ENCODE data around the gene OR1L4. TPM values are rescaled to one million over a fixed set of nuclear protein-coding genes. Genes with fewer than 3 reads are reported as not detected.

The OR1L4 gene, protein sequence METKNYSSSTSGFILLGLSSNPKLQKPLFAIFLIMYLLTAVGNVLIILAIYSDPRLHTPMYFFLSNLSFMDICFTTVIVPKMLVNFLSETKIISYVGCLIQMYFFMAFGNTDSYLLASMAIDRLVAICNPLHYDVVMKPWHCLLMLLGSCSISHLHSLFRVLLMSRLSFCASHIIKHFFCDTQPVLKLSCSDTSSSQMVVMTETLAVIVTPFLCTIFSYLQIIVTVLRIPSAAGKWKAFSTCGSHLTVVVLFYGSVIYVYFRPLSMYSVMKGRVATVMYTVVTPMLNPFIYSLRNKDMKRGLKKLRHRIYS
- total RNA-seq (2021; fragmentation: NEBNext Ultra II Directional; extraction: Animal tissue kit (Norgen Biotek cat#: 25700)) (not detected in 2 replicates), polyA plus RNA-seq (2011; rRNA removed) (not detected in 2 replicates), polyA minus RNA-seq (2011; rRNA and poly(A)+ RNA removed) (not detected in 2 replicates)
- polyA plus RNA-seq (2011; cell fraction: cytosol; rRNA removed), result not detected
- polyA plus RNA-seq (2011; cell fraction: nucleus; rRNA removed), result not detected
- not detected in 4 replicates for polyA plus RNA-seq (2012, experiment 1 of 2)
- polyA plus RNA-seq (2012, experiment 2 of 2), result not detected
- polyA plus RNA-seq (2013, experiment 1 of 2), result not detected
- polyA plus RNA-seq (2013, experiment 2 of 2), result not detected
- not detected for polyA minus RNA-seq (2011; cell fraction: cytosol; rRNA and poly(A)+ RNA removed)
- polyA minus RNA-seq (2011; cell fraction: nucleus; rRNA and poly(A)+ RNA removed), result not detected
- long read RNA-seq, experiment 1, result 0 reads
- long read RNA-seq, experiment 2, result 0 reads

DNA sequence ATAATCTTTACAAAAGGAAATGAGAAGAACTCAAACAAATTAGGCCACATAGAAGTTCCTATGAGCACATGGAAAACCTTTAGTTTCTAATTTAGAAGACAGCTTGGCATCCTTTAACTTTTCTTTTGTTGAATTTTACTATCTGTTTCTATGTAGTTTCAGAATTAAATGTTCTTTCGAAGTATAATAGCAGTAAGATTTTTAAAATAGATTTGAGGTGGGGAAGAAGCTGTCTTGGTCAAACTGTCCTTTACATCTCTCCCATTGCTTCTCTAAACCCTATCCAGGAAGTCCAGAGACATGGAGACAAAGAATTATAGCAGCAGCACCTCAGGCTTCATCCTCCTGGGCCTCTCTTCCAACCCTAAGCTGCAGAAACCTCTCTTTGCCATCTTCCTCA, at the start of gene OR1L4:
OR1L4 (plus strand) TSS at position 301 of the 400 bp plus-strand sequence; CDS start at position 301, 0 bp downstream.
- DNase-seq (ENCODE audit: low read depth in 1 of 2, low spot score in 2 of 2) (no peak), FAIRE-seq (no peak)
- Histone ChIP-seq H2BK12ac (ENCODE audit: low read depth, low read length) (no peak within 1 kb of the TSS), H3K79me1 (ENCODE audit: low read depth, low read length) (no peaks in the 10 kb centered on the region), H3K4me1 (replicated peaks in 1 of 4; ENCODE audit: control insufficient read depth in 3 of 4, insufficient read depth in 4 of 4, low read length in 3 of 4) (no peaks in the 10 kb centered on the region), H3K56ac (replicated peaks; ENCODE audit: insufficient read length, low read depth, low read length) (no peak within 1 kb of the TSS), H3K23me2 (ENCODE audit: low read depth, low read length) (no peaks in the 10 kb centered on the region), H2BK5ac (ENCODE audit: low read depth, low read length) (no peak within 1 kb of the TSS), H4K91ac (replicated peaks; ENCODE audit: insufficient read length, low read length) (no peak within 1 kb of the TSS), H2BK20ac (ENCODE audit: low read length) (no peak within 1 kb of the TSS), H3K4me3 (ENCODE audit: extremely low read depth in 1 of 4, insufficient read depth in 2 of 4, low read depth in 3 of 4, low read length in 4 of 4) (no peak within 1 kb of the TSS), H3K27me3 (replicated peaks in 1 of 4; ENCODE audit: control insufficient read depth in 3 of 4, extremely low read depth in 1 of 4, insufficient read depth in 3 of 4, low read length in 3 of 4) (no peaks in the 10 kb centered on the region), H4K5ac (ENCODE audit: insufficient read length, low read depth, low read length) (no peak within 1 kb of the TSS), H4K20me1 (replicated peaks in 1 of 2; ENCODE audit: control insufficient read depth in 1 of 2, insufficient read depth in 2 of 2, low read length in 2 of 2) (no peaks in the 10 kb centered on the region), H3K9ac (replicated peaks in 1 of 4; ENCODE audit: extremely low read depth in 1 of 4, low read depth in 3 of 4, low read length in 3 of 4) (no peak within 1 kb of the TSS), H3K36me3 (ENCODE audit: control insufficient read depth in 2 of 4, insufficient read depth in 4 of 4, low read length in 3 of 4) (no peaks in the 10 kb centered on the region), H2AFZ (ENCODE audit: low read length) (no peak within 1 kb of the TSS), H3K4me2 (ENCODE audit: insufficient read depth in 1 of 2, low read depth in 2 of 2, low read length in 2 of 2) (no peak within 1 kb of the TSS), H2BK15ac (ENCODE audit: low read length) (no peak within 1 kb of the TSS), H3K9me3 (ENCODE audit: insufficient read depth in 2 of 2, low read depth in 1 of 2, low read length in 1 of 2) (peaks cover 52 to 53% of the 10 kb centered on the region in 2 experiments), H3K79me2 (ENCODE audit: control insufficient read depth in 1 of 2, insufficient read depth in 2 of 2, low read length in 2 of 2) (no peaks in the 10 kb centered on the region), H3K14ac (ENCODE audit: insufficient read length) (no peak within 1 kb of the TSS), H3K4ac (replicated peaks; ENCODE audit: insufficient read length, low read depth, low read length) (no peak within 1 kb of the TSS), H3K27ac (ENCODE audit: low read depth, low read length) (no peak within 1 kb of the TSS), H2BK120ac (replicated peaks; ENCODE audit: low read depth, low read length) (no peak within 1 kb of the TSS), H3K18ac (ENCODE audit: extremely low read depth, low read length) (no peak within 1 kb of the TSS), H4K8ac (ENCODE audit: extremely low read depth, insufficient read depth, low read length) (no peak within 1 kb of the TSS), H2AK5ac (ENCODE audit: low read depth, low read length) (no peak within 1 kb of the TSS), H3K23ac (ENCODE audit: insufficient read length) (no peak within 1 kb of the TSS)
- 63% methylated on average over 1 of the region's 1 CpG; no CpG with 5 or more reads in 1 of the 2 experiments for WGBS, 2 experiments (ENCODE audit: extremely low coverage in 1 of 2, insufficient coverage in 1 of 2, insufficient read length in 1 of 2, insufficient replicate concordance in 2 of 2, low coverage in 1 of 2, low lambda C conversion rate in 2 of 2, missing lambda C conversion rate in 1 of 2)
- CTCF ChIA-PET (ENCODE audit: partially characterized antibody), result no interaction called here
- POLR2A ChIA-PET (ENCODE audit: partially characterized antibody), result no interaction called here
- no peak for TF ChIP-seq HDAC6 (IDR thresholded peaks at IDR 0.05; ENCODE audit: low read depth, low read length)
- TF ChIP-seq TBP (IDR thresholded peaks at IDR 0.05; ENCODE audit: low read depth, low read length), result no peak
- no peak for TF ChIP-seq KDM4A (IDR thresholded peaks at IDR 0.05; ENCODE audit: low read depth, low read length, severe bottlenecking)
- TF ChIP-seq POLR2AphosphoS5 (IDR thresholded peaks at IDR 0.05; ENCODE audit: low read depth, low read length), result no peak
- no peak for TF ChIP-seq SP2 (IDR thresholded peaks at IDR 0.05; ENCODE audit: low read length)
- TF ChIP-seq PHF8 (conservative IDR thresholded peaks at IDR 0.05; ENCODE audit: low read depth, low read length), result no peak
- no peak for TF ChIP-seq BACH1 (IDR thresholded peaks at IDR 0.05; ENCODE audit: low read length)
- TF ChIP-seq, protein P1, sequence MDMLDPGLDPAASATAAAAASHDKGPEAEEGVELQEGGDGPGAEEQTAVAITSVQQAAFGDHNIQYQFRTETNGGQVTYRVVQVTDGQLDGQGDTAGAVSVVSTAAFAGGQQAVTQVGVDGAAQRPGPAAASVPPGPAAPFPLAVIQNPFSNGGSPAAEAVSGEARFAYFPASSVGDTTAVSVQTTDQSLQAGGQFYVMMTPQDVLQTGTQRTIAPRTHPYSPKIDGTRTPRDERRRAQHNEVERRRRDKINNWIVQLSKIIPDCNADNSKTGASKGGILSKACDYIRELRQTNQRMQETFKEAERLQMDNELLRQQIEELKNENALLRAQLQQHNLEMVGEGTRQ (IDR thresholded peaks at IDR 0.05; ENCODE audit: low read length), result no peak
- no peak for TF ChIP-seq FOSL1 (IDR thresholded peaks at IDR 0.05; ENCODE audit: insufficient read depth, low read depth, low read length)
- no peak for TF ChIP-seq POU5F1 (IDR thresholded peaks at IDR 0.05; ENCODE audit: low read depth, low read length)
